Testis (tissue), 2 donors: ENCODE measurements around the gene IFFO2.

Experiments used
- POLR2A ChIP-seq: fragments of 450-650 bp; IDR thresholded peaks from one replicate; pipeline ENCODE4 v1.6.1; 2017; ENCODE audit warnings: antibody characterized with exemption, mild to moderate bottlenecking, moderate library complexity
- TF ChIP-seq, protein P1 (sequence below), 3 experiments: fragments of 450-650 bp in 2 of 3; fragments of 200-600 bp in 1 of 3; sonication (generic) in 1 of 3; IDR thresholded peaks; one replicate each; pipeline ENCODE4 v1.5.1; 2016 to 2019; ENCODE audit warnings: antibody characterized with exemption in 3 of 3, mild to moderate bottlenecking in 2 of 3, moderate library complexity in 1 of 3

DNA sequence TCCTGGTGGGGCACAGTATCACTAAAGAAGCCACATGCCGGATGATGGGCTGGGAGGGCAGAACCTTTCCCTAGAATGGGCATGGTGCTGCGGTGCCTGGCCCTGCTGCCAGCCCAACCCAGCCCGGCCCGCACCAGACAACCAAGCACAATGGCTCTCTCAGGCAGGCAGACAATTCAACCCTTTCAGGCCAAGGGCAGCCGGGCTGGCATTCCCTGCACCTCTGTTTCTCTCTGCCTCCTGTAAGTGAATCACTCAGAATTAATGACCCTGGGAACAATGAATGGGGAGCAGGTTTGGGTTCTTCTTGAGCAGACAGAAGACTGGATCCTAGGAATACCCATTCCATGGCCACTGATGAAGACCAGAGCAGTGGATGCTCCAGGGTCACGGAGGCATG lies 41.0 kb upstream of the IFFO2 start:
- TF ChIP-seq, protein P1, sequence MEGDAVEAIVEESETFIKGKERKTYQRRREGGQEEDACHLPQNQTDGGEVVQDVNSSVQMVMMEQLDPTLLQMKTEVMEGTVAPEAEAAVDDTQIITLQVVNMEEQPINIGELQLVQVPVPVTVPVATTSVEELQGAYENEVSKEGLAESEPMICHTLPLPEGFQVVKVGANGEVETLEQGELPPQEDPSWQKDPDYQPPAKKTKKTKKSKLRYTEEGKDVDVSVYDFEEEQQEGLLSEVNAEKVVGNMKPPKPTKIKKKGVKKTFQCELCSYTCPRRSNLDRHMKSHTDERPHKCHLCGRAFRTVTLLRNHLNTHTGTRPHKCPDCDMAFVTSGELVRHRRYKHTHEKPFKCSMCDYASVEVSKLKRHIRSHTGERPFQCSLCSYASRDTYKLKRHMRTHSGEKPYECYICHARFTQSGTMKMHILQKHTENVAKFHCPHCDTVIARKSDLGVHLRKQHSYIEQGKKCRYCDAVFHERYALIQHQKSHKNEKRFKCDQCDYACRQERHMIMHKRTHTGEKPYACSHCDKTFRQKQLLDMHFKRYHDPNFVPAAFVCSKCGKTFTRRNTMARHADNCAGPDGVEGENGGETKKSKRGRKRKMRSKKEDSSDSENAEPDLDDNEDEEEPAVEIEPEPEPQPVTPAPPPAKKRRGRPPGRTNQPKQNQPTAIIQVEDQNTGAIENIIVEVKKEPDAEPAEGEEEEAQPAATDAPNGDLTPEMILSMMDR (IDR thresholded peaks at IDR 0.05) = no peak
- no peak for TF ChIP-seq POLR2A
